ENCODE measurements around the gene GNPAT. TPM values are rescaled to one million over a fixed set of nuclear protein-coding genes. Genes with fewer than 3 reads are reported as not detected.

GNPAT gene
- total and polyA plus RNA-seq, 2 of the 8 experiments (the other 6 are each of a cell fraction or from before 2014, with no cell fraction given) = 22.9 to 47.4 TPM

DNA sequence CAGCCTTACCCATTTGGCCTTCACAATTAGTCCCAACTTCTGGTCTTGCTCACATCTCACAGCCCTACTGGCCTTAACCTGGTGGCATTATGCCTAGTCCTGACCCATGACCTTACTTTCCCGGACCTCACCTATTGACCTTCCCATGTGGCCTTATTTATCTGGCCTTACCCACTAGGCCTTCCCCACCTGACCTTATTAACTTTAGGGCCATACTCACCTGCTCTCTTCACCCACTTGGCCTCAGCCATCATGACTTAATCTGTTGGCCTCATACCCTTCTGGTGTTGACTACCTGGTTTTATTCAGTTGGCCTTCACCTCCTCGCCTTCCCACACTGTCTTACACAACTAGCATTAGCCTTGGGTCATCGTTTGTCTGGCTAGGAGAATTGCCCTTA lies 61.0 kb downstream of the GNPAT start (continued):
- no peak for TF ChIP-seq CTCF (IDR thresholded peaks at IDR 0.05; ENCODE audit: control extremely low read depth in 1 of 3, insufficient read depth in 1 of 3, low read depth in 1 of 3, low read length in 3 of 3)
